GM18870 (cell line): Measurements from ENCODE around the gene RIMKLB.
"Not testable (repeated sequence)": the region's sequence is repeated elsewhere in the genome, so short reads cannot be mapped to it uniquely, and the experiment has no call there.

ENCODE experiments used
- ATAC-seq: cut with Tn5 transposase; IDR thresholded peaks from one replicate; pipeline ENCODE4 v1.9.1; 2021; ENCODE audit warnings: moderate library complexity; ENCODE audit not compliant: unreplicated experiment

Gene RIMKLB

GRCh38 chr12:8813572-8814357 lies 116.0 kb downstream of the RIMKLB start:
- no peak for ATAC-seq

- ATAC-seq: no peak
Observed at GRCh38 chr12:8816448-8817050, 118.8 kb downstream of the RIMKLB start.

- ATAC-seq: no peak
Observed at GRCh38 chr12:8817856-8818255, 120.1 kb downstream of the RIMKLB start.

- no peak for ATAC-seq
Observed at GRCh38 chr12:8818526-8818925, 120.7 kb downstream of the RIMKLB start.

GRCh38 chr12:8819666-8819980 lies 121.8 kb downstream of the RIMKLB start:
- no peak for ATAC-seq

GRCh38 chr12:8820676-8821407 lies 123.1 kb downstream of the RIMKLB start:
- ATAC-seq: not testable (repeated sequence)

GRCh38 chr12:8821591-8821990 lies 123.8 kb downstream of the RIMKLB start:
- ATAC-seq: no peak

- no peak for ATAC-seq
Observed at GRCh38 chr12:8822298-8822697, 124.5 kb downstream of the RIMKLB start, which contains the start of gene A2ML1. TSS of gene A2ML1 (plus strand) at chr12:8822621. CDS start at chr12:8822652, 31 bp downstream.

GRCh38 chr12:8823565-8824300 lies 125.9 kb downstream of the RIMKLB start:
- ATAC-seq: no peak

- ATAC-seq: no peak
Observed at GRCh38 chr12:8827551-8828256, 129.9 kb downstream of the RIMKLB start.

- no peak for ATAC-seq
Observed at GRCh38 chr12:8828257-8829124, 130.7 kb downstream of the RIMKLB start.

- no peak for ATAC-seq
Observed at GRCh38 chr12:8829125-8829518, 131.3 kb downstream of the RIMKLB start.

- ATAC-seq: no peak
Observed at GRCh38 chr12:8829621-8830020, 131.8 kb downstream of the RIMKLB start.

- ATAC-seq: no peak
Observed at GRCh38 chr12:8831116-8831515, 133.3 kb downstream of the RIMKLB start.

GRCh38 chr12:8832500-8832899 lies 134.7 kb downstream of the RIMKLB start:
- no peak for ATAC-seq
